Hepatocyte (in vitro differentiated cells): ENCODE data around the gene ARHGAP10.

Source experiments
- CTCF ChIP-seq: fragments of 200-600 bp; sonication (generic); IDR thresholded peaks from 2 replicates; pipeline ENCODE4 v1.5.1; 2016; ENCODE audit warnings: antibody characterized with exemption, mild to moderate bottlenecking; ENCODE audit not compliant: poor library complexity
- EZH2 ChIP-seq: fragments of 200-600 bp; sonication (generic); IDR thresholded peaks from 2 replicates; pipeline ENCODE4 v1.6.1; 2016; ENCODE audit warnings: antibody characterized with exemption, mild to moderate bottlenecking, borderline replicate concordance
- EZH2phosphoT487 ChIP-seq: fragments of 200-600 bp; sonication (generic); IDR thresholded peaks from one replicate; pipeline ENCODE4 v1.6.1; 2018; ENCODE audit warnings: antibody characterized with exemption, mild to moderate bottlenecking, low read depth, moderate library complexity; ENCODE audit not compliant: unreplicated experiment, severe bottlenecking

GRCh38 chr4:147965056-147965455 is 233.2 kb downstream of the ARHGAP10 start:
- no peak for TF ChIP-seq CTCF
- TF ChIP-seq EZH2: no peak
- TF ChIP-seq EZH2phosphoT487: no peak
